Activated T-cell treated with anti-CD3 and anti-CD28 coated beads, Interleukin-2, amount 50 U/mL, for 72 hours (primary cell): ENCODE results near the gene SH2B3. TPM values are rescaled to one million over a fixed set of nuclear protein-coding genes. Genes with fewer than 3 reads are reported as not detected.
"Not testable (repeated sequence)": the region's sequence is repeated elsewhere in the genome, so short reads cannot be mapped to it uniquely, and the experiment has no call there.

Experiments
- ATAC-seq, 2 donors: fragments of 150-1000 bp; cut with Tn5 transposase; replicated peaks in 1 of 2; 2 replicates each; pipeline ENCODE4 v1.10.0; 2021; ENCODE audit warnings: moderate library complexity in 2 of 2, mild to moderate bottlenecking in 1 of 2
- DNase-seq, 2 donors: peaks; one replicate each; pipeline ENCODE4 v3.0.0; 2021 to 2022; ENCODE audit warnings: mixed read lengths in 1 of 2
- H3K27ac Mint-ChIP-seq: one replicate; pipeline ENCODE4 v1.8.0; 2022; ENCODE audit warnings: mild to moderate bottlenecking, moderate library complexity, mixed read lengths
- H3K27me3 Mint-ChIP-seq: one replicate; pipeline ENCODE4 v1.8.0; 2022; ENCODE audit warnings: low read depth, mixed read lengths
- H3K36me3 Mint-ChIP-seq, 2 donors: one replicate each; pipeline ENCODE4 v1.8.0; 2022; ENCODE audit warnings: mixed read lengths in 2 of 2, mild to moderate bottlenecking in 1 of 2; ENCODE audit not compliant: insufficient read depth in 2 of 2
- H3K4me1 Mint-ChIP-seq: one replicate; pipeline ENCODE4 v1.8.0; 2022; ENCODE audit warnings: low read depth, mixed read lengths
- H3K4me3 Mint-ChIP-seq, 2 donors: one replicate each; pipeline ENCODE4 v1.8.0; 2022; ENCODE audit warnings: mild to moderate bottlenecking in 2 of 2, mixed read lengths in 2 of 2, moderate library complexity in 2 of 2
- H3K9me3 Mint-ChIP-seq, 2 donors: one replicate each; pipeline ENCODE4 v1.8.0; 2022; ENCODE audit warnings: mixed read lengths in 2 of 2
- total RNA-seq, 2 donors: library from RNA; stranded (reverse); gene quantifications; one replicate each; pipeline ENCODE4 v1.2.3, GENCODE V29; 2022

SH2B3 gene
- total RNA-seq, 2 donors from 2014 or later = 33.3 to 37.4 TPM

DNA sequence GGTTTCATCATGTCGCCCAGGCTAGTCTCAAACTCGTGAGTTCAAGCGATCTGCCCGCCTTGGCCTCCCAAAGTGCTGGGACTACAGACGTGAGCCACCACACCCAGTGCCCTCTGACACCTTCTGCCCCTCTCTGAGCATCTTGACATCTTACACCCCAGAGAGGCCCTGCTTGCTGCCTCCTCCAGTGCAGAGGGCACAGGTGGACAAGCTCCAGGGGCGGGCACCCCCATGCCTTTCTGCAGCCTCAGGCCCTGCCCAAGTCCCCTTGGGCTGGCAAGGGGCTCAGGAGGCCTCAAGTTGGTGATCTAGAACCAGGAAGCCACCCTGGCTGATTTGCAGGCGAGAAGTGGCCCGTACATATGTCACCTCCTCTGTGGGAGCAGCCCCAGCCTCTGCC lies 11.2 kb upstream of the SH2B3 start:
- DNase-seq (no peak), ATAC-seq (no peak)
- H3K4me1 Mint-ChIP-seq = peaks cover 29% of the 10 kb centered on the region
- no peaks in the 10 kb centered on the region for H3K27me3 Mint-ChIP-seq
- H3K27ac Mint-ChIP-seq = no peak overlapping the region
- peaks cover 0 to under 1% of the 10 kb centered on the region in 2 donors for H3K9me3 Mint-ChIP-seq
- no peak overlapping the region for H3K4me3 Mint-ChIP-seq
- H3K36me3 Mint-ChIP-seq = peaks cover 0 to under 1% of the 10 kb centered on the region in 2 donors

DNA sequence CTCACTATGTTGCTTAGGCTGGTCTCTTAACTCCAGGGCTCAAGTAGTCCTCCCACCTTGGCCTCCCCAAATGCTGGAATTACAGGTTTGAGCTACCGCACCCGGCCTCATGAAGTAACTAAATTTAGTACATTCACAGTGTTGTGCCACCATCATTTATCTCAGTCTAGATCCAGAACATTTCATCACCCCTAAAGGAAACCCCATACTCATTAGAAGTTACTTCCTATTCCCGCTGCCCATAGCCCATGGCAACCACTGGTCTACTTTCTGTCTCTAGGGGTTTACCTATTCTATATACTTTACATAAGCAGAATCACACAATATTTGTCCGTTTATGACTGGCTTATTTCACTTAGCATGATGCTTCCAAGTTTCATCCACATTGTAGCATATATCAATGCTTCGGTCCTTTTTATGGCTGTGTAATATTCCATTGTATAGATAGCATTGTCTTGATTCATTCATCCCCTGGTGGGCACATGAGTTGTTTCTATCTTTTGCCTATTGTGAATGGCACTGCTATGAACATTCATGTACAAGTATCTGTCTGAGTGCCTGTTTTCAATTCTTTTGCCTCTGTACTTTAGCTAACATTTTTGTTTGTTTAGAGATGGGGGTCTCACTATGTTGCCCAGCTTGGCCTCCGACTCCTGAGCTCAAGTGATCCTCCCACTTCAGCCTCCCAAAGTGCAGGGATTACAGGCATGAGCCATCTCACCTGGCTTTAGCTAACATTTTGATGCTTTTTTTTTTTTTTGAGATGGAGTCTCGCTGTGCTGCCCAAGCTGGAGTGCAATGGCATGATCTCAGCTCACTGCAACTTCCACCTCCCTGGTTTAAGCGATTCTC lies 10.2 kb upstream of the SH2B3 start:
- Mint-ChIP-seq H3K27ac (no peak overlapping the region), H3K36me3 (peaks cover 1 to 3% of the 10 kb centered on the region in 2 donors), H3K4me1 (peaks cover 40% of the 10 kb centered on the region), H3K9me3 (peaks cover 1 to 2% of the 10 kb centered on the region in 2 donors), H3K4me3 (no peak overlapping the region), H3K27me3 (no peaks in the 10 kb centered on the region)
- ATAC-seq (no peak), DNase-seq (no peak)

DNA sequence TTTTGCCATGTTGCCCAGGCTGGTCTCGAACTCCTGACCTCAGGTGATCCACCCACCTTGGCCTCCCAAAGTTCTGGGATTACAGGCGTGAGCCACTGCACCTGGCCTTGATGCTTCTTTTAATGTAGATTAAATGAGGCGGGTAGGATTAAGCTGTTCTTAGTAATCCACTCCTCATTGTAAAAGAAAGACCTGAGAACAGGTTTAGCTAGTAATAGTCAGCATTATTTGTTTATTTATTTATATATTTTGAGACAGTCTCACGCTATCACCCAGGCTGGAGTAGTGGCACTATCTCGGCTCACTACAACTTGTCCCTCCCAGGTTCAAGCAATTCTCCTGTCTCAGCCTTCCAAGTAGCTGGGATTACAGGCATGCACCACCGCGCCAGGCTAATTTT lies 9.5 kb upstream of the SH2B3 start:
- not testable (repeated sequence) for H3K4me3 Mint-ChIP-seq, H3K9me3 Mint-ChIP-seq, DNase-seq, H3K27me3 Mint-ChIP-seq, ATAC-seq, H3K27ac Mint-ChIP-seq, H3K36me3 Mint-ChIP-seq
- H3K4me1 Mint-ChIP-seq = peaks cover 44% of the 10 kb centered on the region

DNA sequence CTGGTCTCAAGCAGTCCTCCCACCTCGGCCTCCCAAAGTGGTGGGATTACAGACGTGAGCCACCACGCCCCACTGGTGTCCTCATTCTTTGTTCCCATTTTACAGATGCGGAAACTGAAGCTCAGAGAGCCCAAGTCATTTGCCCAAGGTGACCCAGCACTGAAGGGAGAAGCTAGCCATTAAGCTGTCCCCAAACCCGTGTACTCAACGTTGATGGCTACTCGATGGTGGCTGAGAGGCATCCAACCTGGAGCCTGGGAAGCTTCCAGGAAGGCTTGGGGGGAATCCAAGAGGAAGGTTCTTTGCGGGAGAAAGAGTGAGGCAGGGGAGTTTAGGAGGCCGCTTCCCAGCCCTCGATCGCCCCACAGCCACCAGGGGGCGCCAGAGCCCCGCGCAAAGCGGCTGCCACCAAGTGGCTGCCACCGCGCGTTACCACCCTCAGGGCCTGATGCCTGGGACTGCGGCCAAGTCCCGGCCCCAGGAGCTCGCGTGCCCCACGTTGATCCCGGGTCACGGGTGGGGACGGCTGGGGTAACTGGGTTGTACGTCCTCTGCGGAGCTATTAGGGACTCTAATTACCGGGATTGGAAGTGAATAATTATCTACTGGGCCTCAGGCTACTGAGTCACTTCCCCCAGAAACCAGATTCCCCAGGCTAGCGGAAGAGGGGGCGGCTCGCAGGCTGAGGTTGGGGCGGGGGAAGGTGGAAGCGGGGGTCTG lies 8.8 kb upstream of the SH2B3 start:
- peaks cover 1 to 3% of the 10 kb centered on the region in 2 donors for H3K36me3 Mint-ChIP-seq
- DNase-seq (peak; percentile 88 to 94), ATAC-seq (peak; percentile 88)
- H3K27ac Mint-ChIP-seq = no peak overlapping the region
- no peaks in the 10 kb centered on the region for H3K27me3 Mint-ChIP-seq
- H3K9me3 Mint-ChIP-seq = peaks cover 1 to 2% of the 10 kb centered on the region in 2 donors
- peaks cover 44% of the 10 kb centered on the region for H3K4me1 Mint-ChIP-seq
- peak overlapping the region; percentile 87 to 88 for H3K4me3 Mint-ChIP-seq

DNA sequence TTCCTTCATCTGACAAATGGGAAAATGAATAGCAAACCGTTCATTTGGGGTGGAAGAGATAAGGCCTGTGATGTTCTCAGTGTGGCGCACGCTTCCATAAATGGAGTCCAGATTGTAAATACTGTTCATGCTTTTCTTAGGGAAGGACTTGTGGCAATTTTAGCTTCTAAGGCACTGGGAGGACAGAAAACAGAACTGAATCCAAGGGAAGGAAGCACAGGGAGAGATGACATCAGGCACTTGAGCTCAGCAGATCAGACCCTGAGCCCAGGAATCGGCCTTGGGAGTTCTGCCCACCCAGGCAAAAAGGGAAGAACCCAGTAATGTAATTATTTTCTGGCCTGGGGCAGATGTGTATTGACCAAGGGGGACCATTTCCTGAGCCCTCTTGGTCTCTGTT lies 7.2 kb upstream of the SH2B3 start:
- Mint-ChIP-seq H3K4me1 (peaks cover 54% of the 10 kb centered on the region), H3K9me3 (peaks cover 1 to 2% of the 10 kb centered on the region in 2 donors), H3K36me3 (peaks cover 1 to 3% of the 10 kb centered on the region in 2 donors), H3K27me3 (no peaks in the 10 kb centered on the region), H3K4me3 (no peak overlapping the region), H3K27ac (no peak overlapping the region)
- ATAC-seq (no peak), DNase-seq (no peak)

DNA sequence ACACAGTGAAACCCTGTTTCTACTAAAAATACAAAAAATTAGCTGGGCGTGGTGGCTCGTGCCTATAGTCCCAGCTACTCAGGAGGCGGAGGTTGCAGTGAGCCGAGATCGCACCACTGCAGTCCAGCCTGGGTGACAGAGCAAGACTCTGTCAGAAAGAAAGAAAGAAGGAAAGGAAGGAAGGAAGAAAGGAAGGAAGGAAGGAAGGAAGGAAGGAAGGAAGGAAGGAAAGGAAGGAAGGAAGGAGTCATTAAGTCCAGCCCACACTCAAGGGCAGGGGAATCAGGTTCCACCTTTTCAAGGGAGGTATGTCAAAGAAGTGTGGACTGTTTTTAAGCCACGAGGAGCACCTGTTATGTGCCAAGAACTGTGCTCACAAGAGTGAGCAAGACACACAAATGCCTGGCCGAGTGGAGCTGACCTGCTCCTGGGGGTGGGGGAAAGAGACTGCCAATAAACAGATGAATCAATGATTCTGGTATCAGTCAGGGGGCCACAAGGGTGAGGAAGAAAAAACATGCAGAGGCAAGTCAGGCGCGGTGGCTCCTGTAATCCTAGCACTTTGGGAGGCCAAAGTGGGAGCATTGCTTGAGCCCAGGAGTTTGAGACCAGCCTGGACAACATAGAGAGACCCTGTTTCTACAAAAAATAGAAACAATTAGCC lies 5.8 kb upstream of the SH2B3 start:
- not testable (repeated sequence) for H3K27me3 Mint-ChIP-seq, H3K9me3 Mint-ChIP-seq, DNase-seq, ATAC-seq, H3K36me3 Mint-ChIP-seq
- peaks cover 68% of the 10 kb centered on the region for H3K4me1 Mint-ChIP-seq
- peak overlapping the region in 1 of 2 donors; percentile 54 for H3K4me3 Mint-ChIP-seq
- H3K27ac Mint-ChIP-seq = peak overlapping the region; percentile 88

DNA sequence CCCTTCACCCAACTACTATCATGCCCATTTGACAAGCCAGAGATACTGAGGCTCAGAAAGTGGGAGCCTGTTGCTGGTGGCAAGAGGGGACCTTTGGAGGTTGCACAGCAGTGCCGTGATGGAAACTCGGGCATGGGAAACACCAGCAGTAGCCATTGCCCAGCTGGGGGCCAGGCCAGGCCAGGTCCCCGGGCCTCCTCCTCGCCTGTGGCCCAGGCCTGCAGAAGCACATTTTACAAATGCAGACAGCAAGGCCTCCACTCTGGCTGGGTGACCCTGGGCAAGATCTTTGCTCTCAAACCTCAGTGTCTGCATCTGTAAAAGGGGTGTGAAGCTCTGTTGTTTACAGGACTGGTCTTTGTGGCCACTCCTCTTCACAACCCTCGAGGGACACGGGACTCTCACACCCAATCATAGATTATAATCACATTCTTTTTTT lies 4.5 kb upstream of the SH2B3 start:
- DNase-seq = no peak
- Mint-ChIP-seq H3K36me3 (peaks cover 1 to 3% of the 10 kb centered on the region in 2 donors), H3K27me3 (no peaks in the 10 kb centered on the region), H3K9me3 (peaks cover 1 to 2% of the 10 kb centered on the region in 2 donors), H3K27ac (peak overlapping the region; percentile 14), H3K4me1 (peaks cover 69% of the 10 kb centered on the region), H3K4me3 (no peak overlapping the region)
- ATAC-seq = no peak

DNA sequence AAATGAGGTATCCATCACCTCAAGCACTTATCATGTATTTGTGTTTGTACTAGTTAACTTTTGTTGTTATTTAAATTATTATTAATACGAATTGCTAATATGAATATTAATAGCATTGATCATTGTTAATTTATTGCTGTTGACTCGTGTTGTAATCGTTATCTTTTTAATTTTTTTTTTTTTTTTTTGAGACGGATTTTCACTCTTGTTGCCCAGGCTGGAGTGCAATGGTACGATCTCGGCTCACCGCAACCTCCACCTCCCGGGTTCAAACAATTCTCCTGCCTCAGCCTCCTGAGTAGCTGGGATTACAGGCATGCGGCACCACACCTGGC lies 3.3 kb upstream of the SH2B3 start:
- H3K9me3 Mint-ChIP-seq, DNase-seq, ATAC-seq, H3K27ac Mint-ChIP-seq, H3K27me3 Mint-ChIP-seq, H3K36me3 Mint-ChIP-seq: not testable (repeated sequence)
- Mint-ChIP-seq H3K4me1 (peaks cover 61% of the 10 kb centered on the region), H3K4me3 (peak overlapping the region; percentile 94 to 97)

DNA sequence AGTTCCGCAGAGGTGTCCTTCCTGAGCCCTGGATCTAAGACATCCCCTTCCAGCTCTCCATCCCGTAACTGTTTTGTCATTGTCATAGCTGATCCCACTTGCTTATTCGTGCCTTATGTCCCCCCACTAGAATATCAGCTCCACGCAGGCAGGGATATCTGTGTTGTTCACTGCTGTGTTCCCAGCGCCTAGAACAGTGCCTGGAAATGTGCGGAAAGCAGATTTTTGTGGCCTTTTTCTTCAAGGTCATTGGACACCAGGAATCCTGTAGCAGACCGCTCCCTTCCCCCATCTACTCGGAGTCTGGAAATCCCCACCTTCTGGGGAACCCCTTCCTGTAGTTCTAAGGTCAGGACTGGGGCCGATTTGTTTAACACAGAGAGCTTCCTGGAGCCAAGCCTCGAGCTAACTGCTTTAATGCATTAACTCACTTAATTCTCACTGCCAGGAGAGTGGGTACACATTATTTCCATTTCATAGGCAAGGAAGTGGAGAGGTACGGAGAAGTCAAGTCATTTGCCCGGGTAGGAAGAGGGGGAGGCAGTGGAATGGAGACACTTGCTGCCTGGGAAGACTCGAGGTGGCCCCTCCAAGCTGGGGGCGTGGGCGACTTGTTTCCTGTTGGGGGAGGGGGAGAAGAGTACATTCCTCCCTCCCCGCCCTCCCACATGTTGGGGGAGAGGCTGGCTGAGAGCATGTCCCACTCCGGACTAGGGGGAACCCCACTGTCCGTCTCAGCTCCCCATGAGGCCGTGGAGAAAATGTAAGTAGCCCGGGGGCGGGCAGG lies 1.2 kb upstream of the SH2B3 start:
- Mint-ChIP-seq H3K4me3 (peak overlapping the region; percentile 94 to 97), H3K27ac (peak overlapping the region; percentile 95), H3K36me3 (peaks cover 2 to 5% of the 10 kb centered on the region in 2 donors), H3K27me3 (no peaks in the 10 kb centered on the region), H3K9me3 (peaks cover 1% of the 10 kb centered on the region in 2 donors), H3K4me1 (peaks cover 62% of the 10 kb centered on the region)
- ATAC-seq = peak; percentile 4 to 7
- peak; percentile 60 to 66 for DNase-seq

DNA sequence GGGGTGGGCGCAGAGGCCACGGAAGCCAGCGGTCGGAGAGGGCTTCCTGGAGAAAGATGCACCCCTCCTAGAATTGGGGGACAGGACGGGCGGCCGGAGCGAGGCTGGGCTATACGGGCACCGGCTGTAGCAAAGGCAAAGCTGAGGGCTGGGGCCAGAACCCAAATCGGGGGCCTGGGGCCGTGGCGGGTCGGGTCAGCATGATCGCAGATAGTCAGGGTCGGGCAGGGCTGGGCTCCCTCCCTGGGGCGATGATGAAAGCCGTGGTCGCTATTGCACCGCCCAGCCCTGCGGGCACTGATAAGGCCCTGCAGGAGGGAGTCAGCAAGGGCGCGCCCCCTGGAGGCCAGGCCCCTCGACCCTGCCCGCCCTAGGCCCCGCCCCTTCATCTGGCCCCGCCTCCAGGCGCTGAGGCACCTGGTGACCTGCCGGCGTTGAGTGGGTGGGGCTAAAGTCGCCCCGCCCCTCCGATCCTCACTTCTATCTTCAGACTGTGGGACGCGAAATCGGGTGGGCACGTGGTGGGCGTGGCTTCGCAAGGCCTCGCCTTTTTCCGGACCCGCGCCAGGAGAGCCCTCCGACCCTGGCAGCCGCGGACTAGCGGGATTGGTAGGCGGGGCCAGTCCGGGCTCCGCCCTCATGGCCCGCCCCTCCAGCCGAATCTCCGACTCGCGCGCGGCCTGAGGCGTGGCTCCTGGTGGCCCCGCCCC lies 419 bp upstream of the SH2B3 start:
- DNase-seq = peak; percentile 98 to 99
- H3K27me3 Mint-ChIP-seq = no peaks in the 10 kb centered on the region
- peaks cover 62% of the 10 kb centered on the region for H3K4me1 Mint-ChIP-seq
- peaks cover 2 to 4% of the 10 kb centered on the region in 2 donors for H3K36me3 Mint-ChIP-seq
- peak overlapping the region; percentile 95 for H3K27ac Mint-ChIP-seq
- no peaks in the 10 kb centered on the region for H3K9me3 Mint-ChIP-seq
- ATAC-seq = peak; percentile 72 to 73
- peak overlapping the region; percentile 94 to 97 for H3K4me3 Mint-ChIP-seq

DNA sequence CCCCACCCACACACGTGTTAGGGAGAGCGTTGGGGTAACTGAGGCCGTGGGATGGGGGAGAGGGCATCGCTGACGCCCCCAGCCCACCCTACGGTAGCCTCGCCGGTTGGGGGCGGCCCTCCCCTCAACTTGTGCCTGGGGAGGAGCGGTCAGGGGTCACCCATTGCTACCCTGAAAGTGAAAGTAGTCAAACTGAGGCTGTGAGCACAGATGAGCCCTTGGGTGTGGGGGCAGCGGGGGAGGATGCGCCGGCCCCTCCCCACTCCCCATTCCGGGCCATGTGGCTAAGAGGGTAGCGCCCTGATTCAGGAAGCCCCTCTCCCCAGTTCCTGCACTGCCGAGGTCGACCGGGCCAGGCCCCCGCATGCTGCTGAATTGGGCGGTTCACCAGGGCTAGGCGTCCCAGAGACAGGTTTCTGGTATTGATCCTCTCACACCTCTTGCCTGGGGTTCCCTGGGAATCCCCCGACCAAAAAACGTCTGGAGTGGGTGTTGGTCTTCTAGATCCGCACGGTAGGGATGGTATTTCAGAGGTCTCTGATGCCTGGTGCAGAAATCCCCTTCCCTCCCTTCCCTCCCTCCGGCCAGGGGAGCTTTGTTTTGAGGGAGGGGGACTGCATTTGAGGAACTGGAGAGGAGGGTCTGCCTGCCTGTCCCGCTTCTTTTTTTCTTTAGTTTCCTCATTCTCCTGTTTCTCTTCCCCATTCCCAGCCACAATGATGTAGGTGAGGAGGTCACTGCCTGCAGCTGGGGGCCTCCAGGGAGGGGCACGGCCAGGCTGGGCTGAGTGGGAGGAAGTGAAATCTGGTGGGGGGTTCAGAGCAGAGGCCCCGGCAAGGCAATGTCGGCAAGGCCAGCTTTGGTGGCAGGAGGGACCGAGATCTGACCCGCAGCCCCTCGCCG lies 1.0 kb downstream of the SH2B3 start:
- Mint-ChIP-seq H3K4me1 (peaks cover 69% of the 10 kb centered on the region), H3K36me3 (peaks cover 2 to 4% of the 10 kb centered on the region in 2 donors), H3K27me3 (no peaks in the 10 kb centered on the region), H3K4me3 (peak overlapping the region; percentile 88 to 98), H3K27ac (peak overlapping the region; percentile 82), H3K9me3 (no peaks in the 10 kb centered on the region)
- DNase-seq (peak; percentile 50 to 51), ATAC-seq (no peak)
